Activated naive CD4-positive, alpha-beta T cell treated with anti-CD3 and anti-CD28 coated beads, Interleukin-2, amount 50 U/mL, for 16 hours (primary cell): ENCODE data around the gene RNF135.
"Not testable (repeated sequence)": the region's sequence is repeated elsewhere in the genome, so short reads cannot be mapped to it uniquely, and the experiment has no call there.

Experiments
- DNase-seq: peaks from one replicate; pipeline ENCODE4 v3.0.0-alpha.2; 2020

Gene RNF135

DNA sequence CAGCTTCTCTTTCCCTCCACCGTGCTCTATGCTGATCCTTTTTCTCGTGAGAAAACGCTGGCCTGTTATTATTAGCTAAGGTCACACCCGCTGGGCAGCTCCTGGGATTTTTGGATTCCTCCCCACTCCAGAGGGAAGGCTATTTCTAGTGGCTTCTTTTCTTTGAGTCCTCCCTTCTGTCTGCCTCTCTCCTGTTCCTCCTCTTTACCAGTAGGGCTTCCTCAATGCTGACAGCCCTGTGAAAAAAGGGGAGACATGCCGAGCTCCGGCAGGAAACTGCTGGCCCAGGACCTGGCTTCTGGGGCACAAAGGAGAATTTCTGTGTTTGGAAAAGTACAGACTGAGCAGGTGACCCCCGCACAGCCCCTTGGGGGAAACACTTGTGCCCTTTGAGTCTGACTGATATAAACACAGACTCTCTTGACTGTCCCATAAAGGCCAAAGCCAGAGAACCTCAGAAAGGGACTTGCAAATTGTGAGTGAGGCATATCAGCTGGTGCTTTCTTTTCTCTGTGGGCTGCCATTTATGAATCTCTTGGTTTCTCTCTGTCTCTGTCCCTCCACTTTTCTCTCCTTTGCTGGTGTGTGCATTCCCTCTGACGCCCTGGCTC, 14.0 kb upstream of the RNF135 start:
- DNase-seq, result no peak

DNA sequence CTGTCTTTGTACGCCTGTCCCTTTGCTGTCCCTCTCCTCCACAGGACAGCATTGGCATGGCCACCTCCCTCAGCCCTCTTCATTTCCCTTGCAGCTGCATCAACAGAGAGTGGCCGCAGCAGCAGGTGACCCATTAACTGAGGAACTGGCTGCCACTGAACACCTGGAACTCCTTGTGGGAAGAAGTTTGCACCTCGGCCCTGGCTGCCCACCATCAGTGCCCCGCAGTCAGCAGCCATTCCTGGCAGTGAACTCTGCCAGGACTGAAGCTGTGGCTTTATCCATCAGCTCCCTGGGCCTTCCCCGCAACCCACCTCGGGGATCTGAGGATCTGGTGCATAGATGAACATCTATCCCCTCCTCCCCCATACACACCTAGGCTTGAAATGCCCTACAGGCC, 13.1 kb upstream of the RNF135 start:
- no peak for DNase-seq

DNA sequence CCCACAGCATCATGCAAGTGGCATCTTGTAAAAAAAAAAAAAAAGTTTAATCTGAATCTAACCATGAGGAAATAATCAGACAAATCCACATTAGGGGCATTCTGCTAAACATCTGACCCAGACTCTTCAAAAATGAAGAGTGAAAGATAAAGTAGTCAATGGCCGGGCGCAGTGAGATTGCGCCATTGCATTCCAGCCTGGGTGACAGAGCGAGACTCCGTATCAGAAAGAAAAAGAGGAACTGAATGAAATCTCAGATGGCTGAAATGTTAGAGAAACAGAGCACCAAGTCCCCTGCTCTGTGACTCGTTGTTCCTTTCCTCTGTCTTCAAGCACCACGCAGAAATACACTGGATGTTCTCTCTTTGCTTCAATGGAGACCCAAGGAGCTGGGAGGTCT, 12.7 kb upstream of the RNF135 start:
- no peak for DNase-seq

DNA sequence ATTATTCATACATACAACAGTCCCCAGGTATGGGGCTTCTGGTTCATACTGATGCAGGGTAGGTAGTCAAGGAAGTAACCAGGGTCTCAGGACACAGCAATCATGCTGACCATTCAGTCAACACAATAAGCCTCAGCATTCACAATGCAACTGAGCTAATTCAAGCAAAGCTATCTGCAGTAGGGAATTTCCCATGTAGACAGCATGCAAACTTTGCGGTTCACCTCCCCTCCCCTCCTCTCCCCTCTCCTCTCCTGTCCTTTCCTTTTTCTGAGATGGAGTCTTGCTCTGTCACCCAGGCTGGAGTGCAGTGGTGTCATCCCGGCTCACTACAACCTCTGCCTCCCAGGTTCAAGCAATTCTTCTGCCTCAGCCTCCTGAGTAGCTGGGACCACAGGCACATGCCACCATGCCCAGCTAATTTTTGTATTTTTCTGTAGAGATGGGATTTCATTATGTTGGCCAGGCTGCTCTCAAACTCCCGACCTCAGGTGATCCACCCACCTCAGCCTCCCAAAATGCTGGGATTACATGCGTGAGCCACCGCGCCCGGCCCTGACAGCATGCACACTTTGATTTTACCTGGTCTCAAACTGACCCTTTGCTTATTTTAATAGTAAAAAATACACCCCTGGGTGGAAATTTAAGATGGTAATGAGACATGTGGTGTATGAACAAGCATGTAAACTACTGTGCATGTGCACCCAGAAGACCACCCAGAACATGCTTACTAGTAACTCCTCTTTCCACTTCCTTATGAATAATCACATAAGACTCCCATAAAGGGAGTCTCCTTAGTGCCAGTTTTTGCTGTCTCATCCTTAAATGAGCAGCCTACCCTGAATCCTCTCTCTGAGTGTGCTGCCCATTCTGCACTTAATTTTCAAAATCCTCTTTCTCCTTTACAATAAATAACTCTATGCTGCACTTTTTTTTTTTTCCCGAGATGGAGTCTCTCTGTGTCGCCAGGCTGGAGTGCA, 9.3 kb upstream of the RNF135 start:
- DNase-seq, result no peak

DNA sequence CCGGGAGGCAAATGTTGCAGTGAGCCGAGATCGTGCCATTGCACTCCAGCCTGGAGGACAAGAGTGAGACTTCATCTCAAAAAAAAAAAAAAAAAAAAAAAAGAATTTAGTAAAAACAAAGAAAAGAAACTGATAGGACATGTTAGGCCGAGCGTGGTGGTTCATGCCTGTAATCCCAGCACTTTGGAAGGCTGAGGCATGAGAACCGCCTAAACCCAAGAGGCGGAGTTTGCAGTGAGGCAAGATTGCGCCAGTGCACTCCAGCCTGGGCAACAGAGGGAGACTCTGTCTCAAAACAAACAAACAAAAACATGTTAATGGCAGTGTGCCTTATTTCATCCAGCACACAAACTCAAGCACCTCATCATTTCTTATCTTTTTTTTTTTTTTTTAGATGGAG, 6.5 kb upstream of the RNF135 start:
- not testable (repeated sequence) for DNase-seq

DNA sequence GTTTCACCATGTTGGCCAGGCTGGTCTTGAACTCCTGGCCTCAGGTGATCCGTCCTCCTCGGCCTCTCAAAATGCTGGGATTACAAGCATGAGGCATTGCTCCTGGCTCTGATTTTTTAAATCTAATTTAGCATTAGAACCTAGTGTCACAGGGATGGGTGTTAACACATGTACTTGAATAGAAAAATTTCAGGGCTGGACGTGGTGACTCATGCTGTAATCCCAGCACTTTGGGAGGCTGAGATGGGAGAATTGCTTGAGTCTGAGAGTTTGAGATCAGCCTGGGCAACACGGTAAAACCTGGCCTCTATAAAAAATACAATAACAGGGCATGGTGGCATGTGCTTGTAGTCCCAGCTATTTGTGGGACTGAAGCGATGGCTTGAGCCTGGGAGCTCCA, 6.0 kb upstream of the RNF135 start:
- no peak for DNase-seq

DNA sequence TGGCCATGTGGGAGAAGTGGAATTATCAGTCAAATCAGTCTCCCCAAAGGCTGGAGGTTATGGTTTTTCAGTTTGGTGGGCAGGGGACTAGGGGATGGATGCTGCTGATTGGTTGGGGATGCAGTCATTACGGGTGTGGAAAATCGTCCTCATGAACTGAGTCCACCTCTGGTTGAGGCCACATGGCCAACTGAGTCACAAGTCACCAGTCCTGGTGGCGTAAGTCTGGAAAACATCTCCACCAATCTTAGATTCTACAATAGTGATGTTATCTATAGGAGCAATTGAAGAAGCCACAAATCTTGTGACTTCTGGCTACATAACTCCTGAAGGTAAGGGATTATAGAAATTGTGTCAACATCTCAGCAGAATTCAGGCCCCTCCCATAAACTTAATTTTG, 5.2 kb upstream of the RNF135 start:
- DNase-seq, result no peak

DNA sequence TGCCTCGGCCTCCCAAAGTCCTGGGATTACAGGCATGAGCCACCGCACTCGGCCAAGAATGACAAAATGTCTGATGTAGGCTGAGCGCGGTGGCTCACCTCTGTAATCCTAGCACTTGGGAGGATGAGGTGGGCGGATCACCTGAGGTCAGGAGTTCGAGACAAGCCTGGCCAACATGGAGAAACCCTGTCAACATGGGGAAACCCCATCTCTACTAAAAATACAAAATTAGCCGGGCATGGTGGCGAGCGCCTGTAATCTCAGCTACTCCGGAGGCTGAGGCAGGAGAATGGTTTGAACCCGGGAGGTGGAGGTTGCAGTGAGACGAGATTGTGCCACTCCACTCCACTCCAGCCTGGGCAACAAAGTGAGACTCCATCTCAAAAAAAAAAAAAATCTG, 2.9 kb upstream of the RNF135 start:
- not testable (repeated sequence) for DNase-seq

DNA sequence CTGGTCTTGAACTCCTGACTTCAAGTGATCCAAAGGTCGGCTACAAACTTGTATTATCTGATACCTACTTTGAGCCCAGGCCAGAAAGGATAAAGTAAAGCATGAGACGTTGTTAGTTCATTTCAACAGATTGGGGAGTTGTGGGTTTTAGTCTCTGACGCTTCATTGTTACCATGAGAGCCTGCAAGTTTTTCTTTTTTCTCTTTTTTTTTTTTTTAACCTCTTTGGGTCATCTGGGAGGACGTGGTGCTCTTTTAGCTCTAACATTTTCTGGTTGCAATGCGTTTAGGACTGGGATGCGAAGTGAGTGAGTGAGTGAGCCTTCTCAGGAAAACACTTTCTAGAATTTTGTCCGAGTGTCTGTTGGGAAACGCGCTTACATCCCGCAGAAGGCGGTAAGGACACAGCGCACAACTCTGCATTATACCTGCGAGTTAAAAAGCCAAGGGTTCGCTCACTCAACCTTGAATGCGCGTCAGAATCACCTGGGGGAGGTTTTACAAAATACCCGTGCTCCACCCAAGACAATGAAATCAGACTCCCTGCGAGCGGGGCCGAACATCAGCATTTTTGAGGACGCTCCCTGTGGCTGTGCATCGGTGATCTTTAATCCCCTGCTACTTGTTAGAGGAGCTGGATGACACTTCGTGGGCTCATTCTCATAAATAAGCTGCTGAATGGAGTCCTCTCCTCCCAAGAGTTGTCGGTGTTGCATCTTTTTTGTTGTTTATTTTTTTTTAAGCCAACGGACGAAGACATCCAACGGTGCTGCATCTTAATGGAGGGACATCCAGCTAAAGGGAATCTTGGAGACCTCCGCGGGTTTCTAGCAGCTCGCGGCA, 629 bp upstream of the RNF135 start:
- DNase-seq, result no peak

DNA sequence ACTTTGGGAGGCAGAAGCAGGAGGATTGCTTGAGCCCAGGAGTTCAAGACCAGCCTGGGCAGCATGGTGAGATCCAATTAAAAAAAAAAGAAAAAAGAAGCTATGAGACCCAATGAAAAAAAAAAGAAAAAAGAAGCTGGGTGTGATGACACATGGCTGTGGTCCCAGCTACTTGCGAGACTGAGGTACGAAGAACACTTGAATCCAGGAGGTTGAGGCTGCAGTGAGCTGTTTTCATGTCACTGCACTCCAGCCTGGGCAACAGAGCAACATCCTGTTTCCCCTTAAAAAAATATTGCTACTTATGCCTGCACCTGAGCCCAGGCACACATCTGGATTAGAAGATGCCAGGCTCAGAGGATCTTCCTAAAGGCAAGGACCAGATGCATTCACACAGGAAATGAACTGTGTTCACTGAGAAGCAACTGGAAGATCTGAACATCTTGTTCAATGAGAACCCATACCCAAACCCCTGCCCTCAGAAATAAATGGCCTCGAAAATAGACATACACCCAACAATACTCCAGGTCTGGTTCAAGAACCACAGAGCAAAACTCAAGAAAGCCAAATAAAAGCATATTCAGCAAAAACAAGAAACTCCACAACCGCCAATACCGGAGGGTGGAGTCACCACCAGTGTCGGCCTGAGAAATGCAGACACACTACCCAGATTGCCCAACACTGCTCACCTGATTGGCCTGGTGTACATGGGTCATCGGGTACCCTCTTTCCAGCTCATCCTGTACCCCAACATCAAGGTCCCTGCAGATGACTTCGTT, 4.4 kb downstream of the RNF135 start:
- DNase-seq, result no peak

DNA sequence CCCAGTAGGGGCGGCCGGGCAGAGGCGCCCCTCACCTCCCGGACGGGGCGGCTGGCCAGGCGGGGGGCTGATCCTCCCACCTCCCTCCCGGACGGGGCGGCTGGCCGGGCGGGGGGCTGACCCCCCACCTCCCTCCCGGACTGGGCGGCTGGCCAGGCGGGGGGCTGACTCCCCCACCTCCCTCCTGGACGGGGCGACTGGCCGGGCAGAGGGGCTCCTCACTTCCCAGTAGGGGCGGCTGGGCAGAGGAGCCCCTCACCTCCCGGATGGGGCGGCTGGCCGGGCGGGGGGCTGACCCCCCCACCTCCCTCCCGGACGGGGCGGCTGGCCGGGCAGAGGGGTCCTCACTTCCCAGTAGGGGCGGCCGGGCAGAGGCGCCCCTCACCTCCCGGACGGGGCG, 9.1 kb downstream of the RNF135 start:
- not testable (repeated sequence) for DNase-seq

DNA sequence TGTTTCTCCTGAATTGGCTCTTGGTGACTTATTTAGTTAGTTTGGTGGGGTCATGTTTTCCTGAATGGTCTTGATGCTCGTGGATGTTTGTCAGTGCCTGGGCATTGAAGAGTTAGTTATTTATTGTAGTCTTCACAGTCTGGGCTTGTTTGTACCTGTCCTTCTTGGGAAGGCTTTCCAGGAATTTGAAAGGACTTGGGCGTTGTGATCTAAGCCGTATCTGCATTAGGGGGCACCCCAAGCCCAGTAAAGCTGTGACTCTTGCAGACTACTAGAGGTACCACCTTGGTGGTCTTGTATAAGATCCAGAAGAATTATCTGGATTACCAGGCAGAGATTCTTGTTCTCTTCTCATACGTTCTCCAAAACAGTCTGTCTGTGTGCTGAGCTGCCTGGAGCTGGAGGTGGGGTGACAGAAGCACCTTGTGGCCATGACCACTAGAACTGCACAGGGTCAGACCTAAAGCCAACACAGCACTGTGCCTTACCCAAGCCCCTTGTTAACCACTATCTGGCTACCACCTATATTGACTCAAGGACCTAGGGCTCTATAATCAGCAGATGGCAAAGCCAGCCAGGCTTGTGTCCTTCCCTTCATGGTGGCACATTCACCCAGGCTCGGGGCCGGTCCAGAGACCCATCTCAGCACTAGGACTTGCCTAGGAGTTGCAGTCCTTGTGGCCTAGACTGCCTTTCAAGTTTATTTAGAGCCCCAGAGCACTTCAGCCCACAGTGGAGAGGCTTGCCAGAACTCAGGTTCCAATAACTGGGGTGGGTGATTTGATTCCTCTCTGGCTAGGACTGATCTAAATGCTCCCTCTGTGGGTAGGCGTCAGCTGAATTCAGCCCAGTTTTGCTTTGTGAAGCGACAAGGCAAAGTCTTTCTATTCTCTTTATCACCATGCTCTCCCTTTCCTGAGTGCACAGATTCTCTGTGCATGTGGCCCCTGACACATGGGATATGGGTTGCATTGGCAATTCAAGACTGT, 11.0 kb downstream of the RNF135 start:
- no peak for DNase-seq

DNA sequence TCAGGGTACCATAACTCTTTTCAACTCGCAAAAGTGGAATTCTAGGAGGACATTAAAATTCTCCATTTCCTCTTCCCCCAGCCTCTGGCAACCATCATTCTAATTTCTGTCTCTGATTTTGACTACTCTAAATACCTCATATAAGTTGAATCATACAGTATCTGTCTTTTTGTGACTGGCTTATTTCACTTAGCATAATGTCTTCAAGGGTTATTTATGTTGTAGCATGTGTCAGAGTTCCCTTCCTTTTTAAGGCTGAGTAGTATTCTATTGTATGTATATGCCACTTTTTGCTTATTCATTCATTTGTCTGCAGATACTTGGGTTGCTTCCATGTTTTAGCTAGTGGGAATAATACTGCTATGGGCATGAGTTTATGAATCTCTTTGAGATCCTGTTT, 12.0 kb downstream of the RNF135 start:
- no peak for DNase-seq

DNA sequence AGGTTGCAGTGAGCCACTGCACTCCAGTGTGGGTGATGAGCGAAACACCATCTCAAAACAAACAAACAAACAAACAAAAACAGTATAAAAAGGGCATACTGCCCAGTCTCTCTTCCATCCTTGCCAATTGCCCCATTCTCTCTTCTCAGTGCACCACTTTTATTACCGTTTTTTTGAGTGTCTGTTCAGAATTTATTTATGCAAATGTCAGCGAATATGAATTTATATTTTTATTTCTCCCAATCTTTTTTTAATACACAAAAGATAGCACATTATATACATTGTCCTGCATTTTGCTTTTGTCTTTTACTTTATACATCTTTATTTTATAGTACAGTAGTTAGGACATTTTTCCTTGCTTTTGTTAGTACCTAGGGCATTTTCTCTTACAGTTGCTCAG, 19.6 kb downstream of the RNF135 start:
- no peak for DNase-seq

DNA sequence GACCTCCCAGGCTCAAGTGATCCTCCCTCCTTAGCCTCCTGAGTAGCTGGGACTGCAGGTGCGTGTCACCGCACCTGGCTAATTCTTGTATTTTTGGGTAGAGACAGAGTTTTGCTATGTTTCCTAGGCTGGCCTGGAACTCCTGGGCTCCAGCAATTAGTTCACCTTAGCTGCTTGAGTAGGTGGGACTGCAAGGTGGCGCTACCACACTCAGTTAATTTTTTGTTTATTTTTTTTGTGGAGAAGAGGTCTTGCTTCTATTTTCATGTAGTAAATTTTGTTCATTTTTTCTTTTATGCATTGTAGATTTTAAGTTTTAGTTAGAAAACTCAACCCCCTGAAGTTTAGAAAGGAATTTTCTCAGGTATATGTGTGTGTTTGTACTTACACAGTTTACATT, 21.7 kb downstream of the RNF135 start:
- no peak for DNase-seq

DNA sequence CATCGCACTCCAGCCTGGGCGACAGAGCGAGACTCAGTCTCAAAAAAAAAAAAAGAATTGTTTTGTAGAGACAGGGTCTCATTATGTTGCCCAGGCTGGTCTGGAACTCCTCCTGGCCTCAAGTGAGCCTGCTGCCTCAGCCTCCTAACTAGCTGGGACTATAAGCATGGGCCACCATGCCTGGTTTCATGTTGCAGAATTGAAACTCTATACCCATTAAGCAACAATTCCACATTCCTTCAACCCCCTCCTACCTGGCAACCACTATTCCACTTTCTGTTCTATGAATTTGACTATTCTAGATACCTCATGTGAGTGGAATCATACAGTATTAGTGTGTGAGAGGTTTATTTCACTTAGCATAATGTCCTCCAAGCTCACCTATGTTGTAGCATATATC, 24.5 kb downstream of the RNF135 start:
- DNase-seq, result no peak

DNA sequence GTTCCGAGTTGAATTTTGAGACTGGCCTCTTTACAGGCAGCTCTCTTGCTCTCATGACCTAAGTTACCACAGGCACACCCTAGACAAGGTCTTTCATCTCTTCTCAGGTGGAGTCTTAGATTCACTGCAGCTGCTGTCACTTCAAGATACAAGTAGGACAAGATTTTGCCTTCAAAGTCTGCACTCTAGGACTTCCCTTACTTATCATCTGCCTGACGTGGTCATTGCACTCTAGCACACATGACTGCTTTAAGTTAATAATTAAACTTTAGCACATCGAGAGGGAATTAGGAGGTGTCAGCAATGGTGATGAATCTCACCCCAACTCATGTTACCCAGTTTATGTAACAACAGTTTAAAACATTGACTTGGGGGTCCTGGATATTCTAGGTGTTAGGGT, 25.6 kb downstream of the RNF135 start:
- no peak for DNase-seq

DNA sequence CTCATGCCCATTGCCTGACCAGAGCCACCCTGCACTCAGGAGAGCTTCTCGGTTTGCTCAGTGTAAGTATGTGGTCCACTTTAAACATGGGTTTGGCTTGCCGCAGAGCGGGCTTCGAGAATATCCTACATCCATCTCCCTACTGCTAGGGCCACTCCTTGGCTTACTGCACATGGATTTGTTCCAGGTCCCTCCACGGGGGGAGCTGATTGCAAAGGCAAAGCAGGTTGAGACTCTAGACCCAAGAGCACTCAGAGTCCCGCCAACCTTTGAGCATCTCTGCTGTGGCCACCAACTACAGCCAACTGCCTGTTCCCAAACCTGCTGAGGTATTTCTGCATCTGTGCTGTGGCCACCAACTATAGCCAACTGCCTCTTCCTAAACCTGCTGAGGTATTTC, 26.4 kb downstream of the RNF135 start:
- no peak for DNase-seq

DNA sequence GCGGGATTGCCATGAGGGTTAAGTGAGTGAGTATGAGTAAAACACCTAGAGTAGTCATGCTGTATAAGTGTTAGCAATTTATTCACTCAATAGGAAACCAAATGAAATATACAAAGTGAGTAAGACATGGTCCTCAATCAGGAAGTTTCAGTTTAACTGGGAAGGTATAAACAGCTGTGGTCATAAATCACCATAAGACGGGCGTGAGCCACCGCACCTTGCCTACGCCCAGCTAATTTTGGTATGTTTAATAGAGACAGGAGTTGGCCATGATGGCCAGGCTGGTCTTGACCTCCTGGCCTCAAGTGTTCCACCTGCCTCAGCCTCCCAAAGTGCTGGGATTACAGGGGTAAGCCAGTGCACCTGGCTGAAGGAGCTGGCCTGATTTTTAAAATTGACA, 27.0 kb downstream of the RNF135 start:
- DNase-seq, result no peak

DNA sequence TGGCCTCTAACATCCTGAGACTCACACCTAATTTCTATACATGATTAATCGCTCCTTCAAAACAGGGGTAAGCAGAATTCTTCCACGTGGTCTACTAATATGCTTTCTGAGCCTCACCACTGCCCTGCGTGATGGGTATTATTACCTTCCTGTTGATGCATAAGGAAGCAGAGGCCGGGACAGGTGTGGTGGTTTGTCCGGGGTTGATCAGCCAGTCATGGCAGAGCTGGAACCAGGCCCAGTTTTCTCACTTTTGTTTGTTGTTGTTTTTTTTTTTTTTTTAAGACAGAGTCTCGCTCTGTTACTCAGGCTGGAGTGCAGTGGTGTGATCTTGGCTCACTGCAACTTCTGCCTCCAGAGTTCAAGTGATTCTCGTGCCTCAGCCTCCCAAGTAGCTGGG, 31.2 kb downstream of the RNF135 start:
- no peak for DNase-seq

DNA sequence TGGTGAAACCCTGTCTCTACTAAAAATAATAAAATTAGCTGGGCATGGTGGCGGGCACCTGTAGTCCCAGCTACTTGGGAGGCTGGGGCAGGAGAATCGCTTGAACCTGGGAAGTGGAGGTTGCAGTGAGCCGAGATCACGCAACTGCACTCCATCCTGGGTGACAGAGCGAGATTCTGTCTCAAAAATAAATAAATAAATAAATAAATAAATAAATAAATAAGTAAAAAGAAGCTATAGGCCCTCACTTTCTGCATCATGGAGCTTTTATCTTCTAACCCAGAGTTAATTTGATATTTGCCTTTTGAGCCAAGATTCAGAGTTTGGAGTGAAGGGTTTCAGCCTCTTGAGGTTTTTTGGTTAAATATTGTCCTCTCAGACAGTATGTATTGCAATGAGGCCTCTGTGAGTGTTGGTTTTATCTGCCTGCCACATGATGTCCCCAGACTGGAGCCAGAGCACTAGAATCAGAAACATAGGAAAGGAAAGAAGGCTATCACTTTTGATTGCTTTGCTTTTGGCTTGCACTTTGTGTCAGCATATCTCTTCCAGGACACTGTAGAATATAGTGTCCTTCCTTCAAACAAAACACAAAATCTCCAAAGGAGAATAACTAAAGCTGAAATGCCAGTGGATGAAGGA, 32.5 kb downstream of the RNF135 start:
- DNase-seq, result no peak
